ENCODE data around the gene C4A. TPM values are rescaled to one million over a fixed set of nuclear protein-coding genes. Genes with fewer than 3 reads are reported as not detected.

The C4A gene
- total and polyA plus RNA-seq, 2 of the 13 experiments (the other 11 are each of a cell fraction or from before 2014, with no cell fraction given), result 165 to 478 TPM

GRCh38 chr6:31966997-31967925 lies 14.6 kb upstream of the C4A start:
- Histone ChIP-seq H3K4me1 (ENCODE audit: insufficient read depth, low read length) (peaks cover 17% of the 10 kb centered on the region), H3K9me3 (ENCODE audit: low read length) (no peaks in the 10 kb centered on the region), H3K4me2 (ENCODE audit: low read depth, low read length) (no peak overlapping the region), H2AFZ (ENCODE audit: low read length) (no peak overlapping the region), H3K27me3 (ENCODE audit: control insufficient read depth in 1 of 2, insufficient read depth in 2 of 2, low read length in 2 of 2) (no peaks in the 10 kb centered on the region; a peak in 1 of 5 replicates), H3K4me3 (replicated peaks in 1 of 3; ENCODE audit: insufficient read depth in 1 of 3, low read depth in 2 of 3, low read length in 3 of 3) (no peak overlapping the region), H3K36me3 (replicated peaks in 1 of 2; ENCODE audit: control insufficient read depth in 1 of 2, insufficient read depth in 2 of 2, low read length in 2 of 2) (peaks cover 50 to 76% of the 10 kb centered on the region in 2 experiments), H3K79me2 (ENCODE audit: insufficient read depth, low read length) (peaks cover 8% of the 10 kb centered on the region), H4K20me1 (ENCODE audit: insufficient read depth, low read length) (no peaks in the 10 kb centered on the region), H3K9ac (ENCODE audit: insufficient read depth, low read depth, low read length) (no peak overlapping the region), H3K27ac (ENCODE audit: extremely low read length, insufficient read depth, low read length) (no peak overlapping the region)
- intact Hi-C loops (cut with micrococcal nuclease; ENCODE audit: unreplicated experiment) (no loop called here), in situ Hi-C loops (cut with HindIII; ENCODE audit: extremely low pct_ligation_motif_present, low pct_unique_long_range_greater_than_20kb) (no loop called here)
- 96% methylated on average over 10 of the region's 10 CpGs for WGBS (ENCODE audit: low lambda C conversion rate)
- BruUV-seq (replicated peaks), result no TSS peak
- no peak for FAIRE-seq
- ATAC-seq, result no peak
- DNase-seq (ENCODE audit: low spot score), result no peak
- ChIA-PET POLR2A (interaction anchor here (6.1 kb wide), 1 partner anchor 7 kb away, joined by 142 read pairs; the partner anchor contains the start of genes NELFE and SKIC2), CTCF (ENCODE audit: low intra/inter-chr PET ratio, low total read pairs) (no interaction called here)
- peak; percentile 74 for TF ChIP-seq CEBPB (IDR thresholded peaks at IDR 0.05; ENCODE audit: borderline replicate concordance, low read depth, low read length)
- no peak for TF ChIP-seq DZIP1 (CRISPR knock-in tag; IDR thresholded peaks at IDR 0.05)
- TF ChIP-seq REXO4 (CRISPR knock-in tag; IDR thresholded peaks at IDR 0.05; ENCODE audit: borderline replicate concordance), result no peak
- no peak for TF ChIP-seq ZNF543 (CRISPR knock-in tag; IDR thresholded peaks at IDR 0.05)
- TF ChIP-seq ZNF282 (IDR thresholded peaks at IDR 0.05; ENCODE audit: partially characterized antibody), result no peak
- peak; percentile 59; the same call in 1 of the 2 replicates for TF ChIP-seq RBFOX2 (IDR thresholded peaks at IDR 0.05; ENCODE audit: low read depth, low read length)
- 0 out of 2 replicates have a peak, but pooled peaks have one; percentile 27 for TF ChIP-seq MTA1 (CRISPR knock-in tag; IDR thresholded peaks at IDR 0.05; ENCODE audit: borderline replicate concordance)
- no peak for TF ChIP-seq ZBTB46 (CRISPR knock-in tag; IDR thresholded peaks at IDR 0.05; ENCODE audit: borderline replicate concordance)

Data from HepG2 (cell line).